ENCODE measurements around the gene HYAL3.
"Not testable (repeated sequence)": the region's sequence is repeated elsewhere in the genome, so short reads cannot be mapped to it uniquely, and the experiment has no call there.

Gene HYAL3

DNA sequence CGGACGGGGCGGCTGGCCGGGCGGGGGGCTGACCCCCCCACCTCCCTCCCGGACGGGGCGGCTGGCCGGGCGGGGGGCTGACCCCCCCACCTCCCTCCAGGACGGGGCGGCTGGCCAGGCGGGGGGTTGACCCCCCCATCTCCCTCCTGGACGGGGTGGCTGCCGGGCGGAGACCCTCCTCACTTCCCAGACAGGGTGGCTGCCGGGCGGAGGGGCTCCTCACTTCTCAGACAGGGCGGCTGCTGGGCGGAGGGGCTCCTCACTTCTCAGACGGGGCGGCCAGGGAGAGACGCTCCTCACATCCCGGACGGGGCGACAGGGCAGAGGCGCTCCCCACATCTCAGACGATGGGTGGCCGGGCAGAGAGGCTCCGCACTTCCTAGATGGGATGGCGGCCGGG is 12.8 kb upstream of the HYAL3 start:
- not testable (repeated sequence) for DNase-seq

DNA sequence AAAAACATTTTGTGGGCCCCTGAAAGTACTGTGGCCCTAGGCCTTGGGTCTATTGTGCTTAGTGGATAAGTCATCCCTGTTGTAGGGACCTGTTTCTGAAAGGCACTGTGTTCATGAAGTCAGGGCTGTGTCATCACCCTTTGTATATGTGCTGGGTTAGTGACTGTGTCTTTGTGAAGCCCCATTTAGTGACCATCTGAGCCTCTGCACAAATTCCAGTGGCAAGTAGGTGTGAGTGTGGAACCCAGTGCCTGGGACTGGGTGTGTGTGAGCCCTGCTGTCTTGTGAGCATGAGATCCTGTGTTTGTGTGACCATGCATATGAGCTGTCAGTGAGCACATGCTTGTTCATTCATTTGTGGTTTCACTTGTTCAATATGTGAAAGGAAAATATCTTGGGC is 5.4 kb upstream of the HYAL3 start:
- DNase-seq = no peak

DNA sequence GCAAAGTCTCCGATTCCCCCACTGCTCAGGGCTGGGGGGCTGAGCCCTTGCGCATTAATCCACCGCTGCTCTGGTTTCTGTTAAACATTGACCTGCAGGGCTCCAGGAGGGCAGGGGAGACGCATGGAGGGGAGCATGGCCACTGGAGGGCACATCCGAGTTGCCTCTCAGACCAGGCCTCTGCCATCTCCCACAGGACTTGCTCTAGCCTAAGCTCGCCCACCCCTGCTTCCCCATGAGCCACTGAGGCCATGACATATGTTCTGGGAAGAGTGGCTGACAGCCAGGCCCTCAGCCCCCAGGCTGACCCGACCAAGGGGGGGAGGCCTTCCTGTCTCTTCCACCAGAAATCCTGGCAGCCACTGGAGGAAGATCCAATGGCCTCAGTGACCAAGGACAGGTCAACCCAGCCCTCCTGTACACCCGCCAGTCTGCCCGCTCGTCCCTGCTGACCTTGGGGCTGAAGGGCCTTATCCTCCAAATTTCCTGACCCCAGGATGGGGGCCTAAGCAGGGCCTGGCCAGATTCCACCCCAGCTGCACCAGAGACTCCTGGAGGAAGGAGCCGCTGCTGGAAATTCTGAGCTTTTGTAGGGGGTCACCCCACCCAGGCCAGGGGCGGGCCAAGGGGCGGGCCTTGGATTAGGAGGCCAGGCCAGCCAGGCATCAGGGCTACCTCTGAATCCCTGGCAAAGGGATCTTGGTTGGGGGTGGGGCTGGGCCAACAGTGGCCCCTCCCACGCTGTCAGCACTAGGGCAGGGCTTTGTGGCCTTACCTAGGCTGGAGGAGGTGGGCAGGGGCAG is 4.0 kb upstream of the HYAL3 start, which contains the start of gene HYAL1:
Gene HYAL1, minus strand, starts transcription at position 562 of the 803 bp plus-strand sequence. CDS start 618 bp downstream, outside the sequence.
- no peak for DNase-seq

DNA sequence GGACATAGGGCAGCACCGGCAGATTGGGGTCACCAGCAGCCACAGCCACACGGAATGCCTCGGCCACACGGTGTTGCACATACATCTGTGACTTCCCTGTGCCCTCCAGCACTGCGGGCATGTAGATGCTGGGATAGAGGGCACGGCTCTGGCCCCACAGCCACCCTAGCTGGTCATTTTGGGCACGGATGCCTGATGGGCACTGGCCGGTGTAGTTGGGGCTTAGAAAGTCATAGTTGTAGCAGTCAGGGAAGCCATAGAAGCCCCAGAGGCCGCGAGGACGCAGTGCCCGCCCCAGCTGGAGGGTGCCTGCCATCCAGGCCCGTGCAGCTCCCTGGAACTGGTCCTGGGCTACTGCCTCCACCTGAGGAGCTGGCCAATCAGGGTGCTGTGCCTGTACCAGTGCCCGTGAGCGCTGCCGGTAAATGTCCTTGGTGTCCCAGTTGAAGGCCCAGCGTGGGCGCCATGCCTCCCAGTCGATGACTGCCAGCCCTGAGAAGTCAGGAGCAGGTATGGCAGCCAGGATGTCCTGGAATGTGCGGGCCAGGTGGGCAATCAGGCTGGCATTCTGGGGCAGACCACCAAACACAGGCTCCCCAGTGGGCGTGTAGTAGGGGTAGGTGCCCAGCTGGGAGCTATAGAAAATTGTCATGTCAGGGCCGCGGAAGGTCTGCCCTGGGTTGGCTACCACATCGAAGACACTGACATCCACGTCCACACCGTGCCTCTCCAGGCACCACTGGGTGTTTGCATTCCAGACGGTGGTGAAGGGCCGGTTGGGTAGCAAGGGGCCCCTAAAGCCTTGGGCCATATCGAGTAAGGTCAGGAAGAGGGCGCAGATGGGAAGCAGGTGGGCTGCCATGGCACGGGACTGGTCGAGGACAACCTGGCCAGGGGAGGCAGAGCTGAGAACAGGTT is 3.1 kb upstream of the HYAL3 start:
- DNase-seq = no peak

DNA sequence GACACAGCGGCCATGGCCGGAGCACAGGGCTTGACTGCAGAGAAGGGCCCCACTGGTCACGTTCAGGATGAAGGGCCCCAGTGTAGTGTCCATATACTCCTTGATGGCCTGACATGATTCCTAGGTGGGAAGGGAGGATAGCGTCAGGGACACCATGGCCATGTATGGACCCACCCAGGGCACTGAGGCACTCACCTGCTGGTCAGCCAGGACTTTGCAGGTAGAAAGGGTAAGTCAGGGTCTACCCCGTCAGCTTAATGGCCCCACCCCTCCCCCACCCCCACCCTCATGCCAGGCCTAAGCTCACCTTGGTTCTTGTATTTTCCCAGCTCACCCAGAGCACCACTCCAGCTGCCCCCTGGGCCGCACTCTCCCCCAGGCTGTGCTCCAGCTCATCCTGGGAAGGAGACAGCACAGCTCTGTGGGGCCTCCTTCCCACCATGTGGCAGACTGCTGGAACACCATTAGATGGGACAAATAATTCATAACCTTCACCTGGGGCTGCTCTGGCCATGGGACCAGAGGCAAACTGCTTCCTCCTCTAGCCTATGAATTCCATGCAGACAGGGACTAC is 1.6 kb upstream of the HYAL3 start:
- no peak for DNase-seq

DNA sequence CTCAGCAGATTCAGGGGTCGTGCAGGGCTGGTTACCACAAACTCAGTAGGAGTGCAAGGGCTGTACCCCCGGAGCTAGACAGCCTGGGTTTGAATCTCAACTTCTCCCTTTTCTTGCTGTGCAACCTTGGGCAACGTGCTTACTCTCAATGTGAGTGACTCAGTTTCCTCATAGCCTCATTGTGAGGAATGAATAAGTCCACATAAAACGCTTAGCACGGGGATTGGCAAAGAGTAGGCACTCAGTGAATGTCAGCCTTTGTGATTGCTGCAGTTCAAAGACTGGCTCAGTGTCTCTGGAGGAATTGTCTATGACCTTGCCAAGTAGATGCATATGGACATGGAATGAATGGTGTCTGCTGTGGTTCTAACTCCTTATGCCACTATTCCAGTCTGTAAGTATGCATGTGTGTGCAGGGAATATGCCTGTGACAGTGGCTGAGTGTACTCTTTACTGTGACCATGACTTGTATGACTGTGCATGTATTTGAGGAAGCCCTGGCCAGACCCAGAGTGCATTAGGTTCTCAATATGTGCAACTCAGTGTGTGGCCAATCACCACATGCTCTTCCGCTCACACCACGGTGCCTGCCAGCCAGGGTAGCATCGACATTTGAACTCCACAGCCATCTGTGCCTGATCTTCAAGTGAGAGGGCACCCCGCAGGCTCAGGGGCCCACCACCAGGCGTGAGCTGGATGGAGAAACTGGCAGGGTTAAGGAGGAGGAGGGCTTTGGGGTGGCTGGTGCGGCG is 900 bp upstream of the HYAL3 start:
- DNase-seq = peak; percentile 54

DNA sequence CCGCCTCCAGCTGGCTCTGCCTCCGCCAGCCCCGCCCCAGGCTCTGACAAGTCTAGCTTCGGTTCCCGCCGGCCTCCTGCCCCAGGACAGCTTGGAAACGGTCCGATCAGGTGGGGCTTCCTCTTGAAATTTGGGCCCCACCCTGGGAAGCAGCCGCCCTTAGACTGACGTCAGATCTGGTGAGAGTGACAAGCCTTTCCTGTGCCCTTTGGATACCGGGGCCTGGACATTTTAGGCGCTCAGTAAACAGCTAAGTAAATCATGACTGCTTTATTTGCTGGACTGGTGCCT is 378 bp upstream of the HYAL3 start:
- no peak for DNase-seq

DNA sequence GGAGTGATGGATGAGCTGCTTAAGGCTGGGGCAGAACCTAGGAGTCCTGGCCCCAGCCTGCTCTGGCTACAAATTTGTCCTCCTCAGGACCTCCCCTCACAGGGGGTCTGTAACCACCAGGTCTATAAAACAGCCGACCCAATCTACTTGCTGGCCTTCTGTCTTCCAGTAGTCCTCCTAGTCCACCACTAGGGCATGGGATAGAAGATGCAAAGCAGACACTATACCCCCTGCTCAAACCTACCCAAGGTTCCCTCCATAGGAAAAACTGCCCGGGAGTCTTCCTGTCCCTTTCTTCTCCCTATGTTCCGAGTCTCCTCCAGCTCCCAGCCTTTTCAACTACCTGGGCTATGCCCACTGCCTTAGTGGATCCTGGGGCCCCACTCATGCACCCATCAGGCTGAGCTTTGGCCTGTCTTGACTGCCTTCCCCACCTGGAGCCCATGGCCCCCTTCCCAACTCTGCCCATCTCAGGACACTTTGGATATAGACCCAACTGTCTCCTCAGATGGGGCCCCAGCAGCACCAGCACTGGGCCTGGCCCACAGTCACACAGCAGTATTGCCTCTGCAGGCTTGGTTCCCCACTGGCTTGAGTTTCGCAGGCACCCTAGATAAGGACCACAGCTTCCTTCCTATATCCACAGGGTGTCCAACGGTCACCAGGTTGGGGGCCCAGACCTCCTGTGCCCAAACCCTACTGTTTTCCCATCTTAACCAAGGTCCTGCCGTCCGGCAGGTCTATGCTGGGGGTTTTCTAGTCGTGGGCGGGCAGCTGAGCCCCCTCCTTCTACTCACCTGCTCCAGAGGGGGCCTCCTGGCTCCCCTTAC is 1.1 kb downstream of the HYAL3 start:
- DNase-seq = no peak

DNA sequence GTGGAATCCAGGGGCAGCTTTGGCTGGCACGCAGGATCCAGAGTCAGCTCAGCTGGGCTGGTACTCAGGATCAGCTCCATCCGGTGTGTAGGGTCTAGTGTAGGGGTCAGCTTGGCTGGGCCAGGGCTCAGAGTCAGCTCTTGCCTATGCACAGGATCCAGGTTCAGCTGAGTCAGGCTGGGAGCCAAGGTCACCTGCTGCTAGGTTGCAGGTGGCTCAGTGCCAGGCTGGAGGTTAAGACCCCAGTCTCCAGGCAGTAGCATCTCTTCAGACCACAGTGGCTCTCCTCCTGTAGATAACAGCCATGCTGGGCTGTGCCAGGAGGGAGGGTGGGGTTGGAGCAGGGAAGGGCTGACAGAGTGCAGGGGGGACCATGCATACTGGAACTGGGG is 1.8 kb downstream of the HYAL3 start:
- DNase-seq = no peak

DNA sequence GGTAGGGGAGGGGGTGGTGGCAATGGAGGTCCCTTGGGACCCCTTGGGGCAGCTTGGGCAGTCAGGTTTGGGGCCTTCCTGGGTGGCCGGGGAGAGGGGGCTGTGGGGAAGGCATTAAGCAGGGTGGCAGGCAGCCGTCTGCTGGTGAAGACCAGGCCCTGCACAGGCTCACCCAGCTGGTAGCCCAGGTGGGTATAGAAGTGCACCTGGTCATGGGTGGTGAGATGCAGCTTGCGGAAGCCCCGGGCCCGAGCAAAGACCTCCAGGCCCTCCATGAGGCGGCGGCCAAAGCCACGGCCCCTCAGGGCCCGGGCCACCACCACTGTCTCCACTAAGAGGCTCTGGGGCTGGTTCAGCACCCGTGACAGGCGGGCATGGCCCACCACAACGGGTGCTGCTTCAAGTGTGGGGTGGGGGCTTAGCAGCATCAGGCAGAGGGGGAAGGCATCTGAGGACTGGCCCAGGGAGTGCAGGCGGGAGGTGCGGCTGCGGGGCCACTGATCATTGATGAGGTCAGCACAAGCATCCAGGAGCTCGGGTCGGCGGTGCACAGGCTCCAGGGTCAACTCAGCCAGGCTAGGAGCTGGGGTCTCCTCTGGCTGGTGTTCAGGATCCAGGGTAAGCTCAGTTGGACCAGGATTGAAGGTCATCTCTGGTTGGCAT is 2.4 kb downstream of the HYAL3 start:
- DNase-seq = no peak

DNA sequence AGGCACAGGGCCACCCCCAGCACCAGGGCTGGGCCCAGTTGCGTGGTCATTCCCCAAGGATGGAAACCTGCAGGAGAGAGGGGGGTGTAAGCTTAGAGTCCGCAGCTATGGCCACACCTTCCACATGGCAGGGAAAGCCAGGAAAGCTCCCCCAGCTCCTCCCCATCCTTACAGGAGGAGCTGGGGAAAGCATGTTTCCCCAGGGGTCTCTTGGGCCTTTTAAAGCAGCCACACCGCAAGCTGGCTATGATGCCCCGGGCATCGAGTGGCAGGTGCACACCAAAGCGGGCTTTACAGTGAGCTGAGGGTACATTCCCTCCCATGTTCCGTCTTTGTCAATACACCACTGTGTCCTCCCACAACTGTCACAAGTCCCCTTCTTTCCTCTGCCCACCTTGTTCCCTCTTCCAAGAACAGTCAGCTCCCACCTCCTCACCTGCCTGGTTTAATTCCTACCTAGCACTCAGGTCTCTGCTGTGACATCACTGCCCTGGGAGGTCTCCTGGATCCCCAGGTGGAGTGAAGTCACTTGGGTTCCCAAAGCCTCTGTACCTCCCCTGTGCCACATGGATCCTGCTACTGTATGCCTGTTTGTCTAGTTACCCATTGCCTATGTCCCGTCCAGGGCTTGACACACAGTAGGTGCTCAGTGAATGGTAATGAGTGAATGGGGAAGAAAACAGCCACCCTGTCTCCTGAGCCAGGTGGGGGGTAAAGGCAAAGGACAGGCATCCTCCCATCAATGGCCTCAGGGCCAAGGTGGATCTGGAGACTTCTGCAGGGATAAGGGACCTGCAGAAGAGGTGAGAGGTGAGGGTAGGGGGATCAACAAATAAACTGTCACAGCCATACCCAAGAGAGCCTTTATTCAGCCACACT is 3.4 kb downstream of the HYAL3 start:
- no peak for DNase-seq

DNA sequence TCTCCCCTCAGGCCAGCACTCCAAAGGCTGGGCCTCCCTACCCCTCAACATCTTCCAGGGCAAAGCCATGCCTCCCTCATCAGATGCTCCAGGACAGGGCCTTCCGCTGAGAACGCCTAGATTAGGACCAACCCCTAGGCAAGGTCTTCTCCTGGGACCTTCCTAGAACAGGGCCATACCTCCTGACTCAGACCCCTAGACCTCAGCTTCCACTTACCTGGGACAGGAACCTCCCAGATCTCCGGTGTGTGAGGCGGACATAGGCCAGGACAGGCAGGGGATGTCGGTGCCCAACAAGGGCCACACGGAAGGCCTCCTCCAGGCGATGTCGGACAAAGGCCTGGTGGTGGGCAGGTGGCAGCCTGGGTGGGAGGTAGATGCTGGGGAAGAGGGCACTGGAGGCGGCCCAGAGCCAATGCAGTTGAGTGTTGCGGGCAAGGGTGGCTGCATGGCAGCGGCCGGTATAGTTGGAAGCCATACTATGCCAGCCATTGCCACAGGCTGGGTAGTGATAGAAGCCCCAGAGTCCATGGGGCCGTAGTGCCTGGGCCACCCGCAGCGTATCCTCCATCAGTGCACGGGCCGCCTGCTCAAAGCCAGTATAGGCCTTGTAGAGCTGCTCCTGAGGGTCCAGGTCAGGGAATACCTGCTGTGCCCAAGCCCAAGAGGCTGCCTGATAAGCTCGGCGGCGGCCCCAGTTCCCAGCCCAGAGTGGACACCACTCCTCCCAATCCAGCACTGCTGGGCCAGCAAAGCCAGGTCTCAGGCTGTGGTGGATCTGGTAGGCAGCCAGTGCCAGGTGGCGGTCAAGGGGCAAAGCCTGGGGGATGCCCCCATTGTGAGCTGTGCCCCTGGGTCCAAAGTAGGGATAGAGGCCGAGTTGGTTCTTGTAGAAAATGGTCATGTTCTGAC is 4.5 kb downstream of the HYAL3 start:
- no peak for DNase-seq

DNA sequence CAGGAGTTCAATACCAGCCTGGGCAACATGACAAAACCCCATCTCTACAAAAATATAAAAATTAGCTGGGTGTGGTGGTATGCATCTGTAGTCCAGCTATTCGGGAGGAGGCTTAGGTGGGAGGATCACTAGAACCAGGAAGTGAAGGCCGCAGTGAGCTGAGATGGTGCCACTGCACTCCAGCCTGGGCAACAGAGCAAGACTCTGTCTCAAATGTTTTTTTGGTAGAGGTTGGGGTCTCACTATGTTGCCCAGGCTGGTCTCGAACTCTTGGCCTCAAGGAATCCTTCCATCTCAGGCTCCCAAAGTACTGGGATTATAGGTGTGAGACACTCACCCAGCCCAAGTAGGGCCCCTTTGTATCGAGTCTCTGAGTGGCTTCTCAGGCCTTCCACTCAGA is 5.1 kb downstream of the HYAL3 start:
- no peak for DNase-seq

DNA sequence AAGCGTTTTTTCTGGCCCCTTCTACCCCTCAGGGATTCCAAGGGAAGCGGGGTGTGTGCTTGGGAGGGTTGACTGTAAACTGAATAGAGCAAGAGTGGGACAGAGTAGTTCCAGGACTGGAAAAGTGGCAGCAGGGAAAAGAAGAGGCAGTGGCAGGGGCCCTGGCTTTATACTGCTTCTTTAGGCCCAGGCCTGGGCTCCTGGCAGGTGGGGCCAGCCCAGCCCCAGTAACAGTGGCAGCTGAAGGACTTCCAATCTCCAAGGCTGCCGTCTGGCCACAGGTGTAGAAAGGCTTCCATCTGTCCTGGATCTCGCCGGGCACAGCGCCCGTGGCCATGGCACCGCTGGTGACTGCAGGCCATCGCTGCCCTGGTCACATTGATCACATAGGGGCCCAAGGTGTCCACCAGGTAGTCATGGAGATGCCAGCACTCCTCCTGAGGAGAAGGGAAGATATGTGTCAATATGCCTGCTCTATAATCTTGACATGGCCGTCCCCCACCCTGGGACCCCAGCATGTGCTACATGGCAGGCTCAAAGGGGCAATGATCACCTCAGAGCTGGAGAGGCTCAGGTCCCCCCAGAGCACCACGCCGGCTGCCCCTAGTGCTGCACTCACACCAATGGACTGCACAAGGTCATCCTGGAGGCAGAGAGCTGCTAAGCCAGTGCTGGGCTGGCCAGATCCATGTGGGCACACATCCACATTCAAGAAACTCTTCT is 6.0 kb downstream of the HYAL3 start:
- no peak for DNase-seq

DNA sequence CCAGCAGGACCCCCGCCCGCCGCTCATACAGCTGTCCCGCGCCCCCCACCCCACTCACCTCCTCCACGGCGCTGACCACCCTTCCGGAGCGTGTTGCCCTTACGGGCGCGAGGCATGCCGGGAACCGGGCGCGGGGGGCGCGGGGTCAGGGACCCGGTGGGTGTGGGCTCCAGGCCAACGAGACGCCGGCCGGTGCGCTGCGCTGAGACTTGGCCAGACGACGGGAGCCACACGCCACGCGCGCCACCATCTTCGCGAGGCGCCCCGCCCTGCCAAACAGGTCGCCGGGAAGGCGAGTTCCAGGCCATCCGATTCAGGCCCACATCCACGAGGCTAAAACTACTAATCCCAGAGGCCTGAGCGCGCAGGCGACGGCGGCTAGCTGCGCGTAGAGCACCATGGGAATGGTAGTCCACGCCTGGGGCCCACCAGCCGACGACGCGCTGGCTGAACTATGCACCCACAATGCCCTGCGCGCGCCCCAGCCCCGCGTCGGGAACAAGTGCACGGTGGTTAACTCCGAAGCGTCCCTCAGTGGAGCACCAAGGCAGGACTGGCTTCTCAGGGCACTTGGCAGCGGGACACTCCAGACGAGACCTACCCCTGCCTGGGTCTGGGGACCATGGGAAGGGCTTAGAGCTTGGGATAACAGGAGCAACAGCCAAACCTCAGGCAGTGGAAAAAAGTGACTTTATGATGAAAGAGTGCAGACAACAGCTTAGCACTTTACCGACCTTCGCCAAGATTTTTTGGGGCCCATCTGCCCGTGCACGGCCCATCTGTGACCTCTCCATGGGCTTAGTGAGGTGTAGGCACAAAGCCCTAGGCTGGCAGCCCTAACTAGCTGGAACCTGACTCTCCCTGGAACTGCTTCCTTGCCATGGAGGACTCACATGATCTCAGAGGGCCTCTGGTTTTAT is 6.8 kb downstream of the HYAL3 start, which contains the start of gene IFRD2:
Gene IFRD2, minus strand, starts transcription at position 271 of the 920 bp plus-strand sequence. Its CDS starts 155 bp downstream, at position 116.
- DNase-seq = peak; percentile 98

DNA sequence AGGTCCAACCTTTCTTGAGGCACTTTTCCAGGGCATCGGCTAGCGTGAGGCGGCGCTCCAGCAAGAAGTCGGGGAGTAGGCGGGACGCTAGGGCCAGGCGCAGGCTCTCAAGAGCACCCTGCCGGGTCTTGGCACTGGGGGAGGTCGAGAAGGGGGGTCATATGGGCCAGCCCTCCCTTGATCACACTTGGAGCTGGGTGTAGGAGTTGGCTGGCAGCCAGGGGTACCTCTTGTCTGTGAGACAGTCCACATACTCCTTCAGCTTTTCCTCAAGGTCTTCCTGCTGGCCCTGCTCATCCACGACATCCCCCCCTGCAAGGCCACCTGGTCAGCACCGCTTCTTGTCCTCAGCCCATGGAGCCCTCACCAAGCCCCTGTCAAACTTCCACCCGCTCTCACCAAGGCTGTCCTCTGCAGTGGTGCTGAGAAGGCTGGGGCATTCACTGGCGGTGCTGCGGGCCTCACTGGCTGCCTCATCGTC is 9.0 kb downstream of the HYAL3 start:
- DNase-seq = no peak

DNA sequence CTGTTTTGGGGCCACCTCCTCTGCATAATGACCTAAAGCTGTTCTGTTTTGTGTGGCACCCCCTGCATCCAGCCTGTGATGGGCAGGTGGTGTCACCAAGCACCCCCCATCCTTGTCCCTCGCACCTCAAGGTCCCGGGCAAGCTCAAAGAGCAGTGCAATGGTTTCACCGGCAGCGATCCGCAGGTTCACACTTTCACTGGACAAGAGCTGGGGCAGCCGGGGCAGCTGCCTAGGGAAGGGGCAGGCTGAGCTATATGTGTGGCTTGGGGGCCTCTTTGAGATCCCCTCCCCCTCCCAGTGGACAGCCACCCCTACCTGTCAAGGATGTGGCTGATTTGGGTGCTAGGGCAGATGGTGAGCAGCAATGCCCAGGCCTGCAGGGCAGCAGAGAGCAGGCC is 10.1 kb downstream of the HYAL3 start:
- no peak for DNase-seq
